Spleen (tissue), 7 donors: ENCODE measurements around the gene GFER.

Experiments
- CTCF ChIP-seq, 11 experiments: fragments of 200-600 bp in 7 of 11; fragments of 450-650 bp in 4 of 11; sonication (generic) in 4 of 11; IDR thresholded peaks in 8 of 11; conservative IDR thresholded peaks in 3 of 11; 1 replicate in 7 of 11; 2 replicates in 4 of 11; pipeline versions ENCODE4 v1.4.0 to v1.8.0; 2016 to 2021; ENCODE audit warnings: antibody characterized with exemption in 11 of 11, inconsistent platforms in 4 of 11, mild to moderate bottlenecking in 1 of 11
- POLR2AphosphoS5 ChIP-seq, 3 donors: sonication (generic); formaldehyde crosslinking; IDR thresholded peaks; one replicate each; pipeline ENCODE4 v1.5.1; 2017; ENCODE audit warnings: antibody characterized with exemption in 3 of 3
- donor health status: DM: no; HTN: no; CAD: no; lungs with moderate emphysema.
- donor health status: DM: no; HTN: no; CAD: no.
- donor health status: DM: no; HTN: no; CAD: no.

DNA sequence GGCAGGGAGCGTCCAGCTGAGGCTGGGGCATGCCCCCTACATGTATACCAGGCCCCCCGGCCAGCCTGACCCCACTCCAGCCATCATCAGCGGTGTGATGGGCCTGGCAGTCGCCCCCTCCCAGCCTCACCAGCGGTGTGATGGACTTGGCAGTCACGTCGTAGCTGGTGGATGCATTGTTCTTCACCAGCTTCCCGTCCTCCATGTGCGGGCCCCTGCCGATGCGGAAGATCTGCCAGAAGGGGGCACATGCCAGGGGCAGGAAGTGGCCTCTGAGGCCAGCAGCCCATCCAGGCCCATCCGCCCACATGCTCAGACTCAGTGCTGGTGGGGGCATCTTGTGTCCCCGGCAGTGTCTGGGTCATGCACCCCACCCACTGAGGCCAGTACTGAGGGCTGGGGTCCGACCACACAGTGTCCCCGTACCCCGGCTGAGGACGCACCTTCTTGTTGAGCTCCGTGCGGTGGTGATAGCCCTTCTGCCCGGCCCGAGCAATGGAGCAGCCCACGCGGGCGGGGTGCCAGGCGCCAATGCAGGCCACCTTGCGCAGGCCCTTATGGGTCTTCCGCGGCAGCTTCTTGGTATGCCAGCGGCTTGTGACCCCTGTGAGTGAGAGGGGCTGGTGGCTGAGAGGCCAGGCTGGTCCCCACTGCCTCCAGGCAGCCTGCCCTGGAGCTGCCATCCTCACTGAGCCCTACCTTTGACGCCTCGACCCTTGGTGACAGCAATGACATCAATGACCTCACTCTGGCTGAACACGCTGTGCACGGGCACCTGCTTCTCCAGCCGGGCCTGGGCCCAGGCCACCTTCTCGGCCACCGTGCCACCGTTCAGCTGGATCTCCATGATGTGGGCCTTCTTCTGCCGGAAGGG lies 37.3 kb upstream of the GFER start:
- TF ChIP-seq CTCF (IDR thresholded peaks at IDR 0.05 in 8 of 11, conservative IDR thresholded peaks at IDR 0.05 in 3 of 11) (no peak), POLR2AphosphoS5 (IDR thresholded peaks at IDR 0.05) (no peak)
